Astrocyte (in vitro differentiated cells and primary cell): ENCODE data around the gene RANBP3.

Experiments
- CTCF ChIP-seq: IDR thresholded peaks from 2 replicates; pipeline ENCODE4 v1.5.1; 2011; ENCODE audit warnings: low read depth, mild to moderate bottlenecking, inconsistent platforms, low read length, moderate library complexity; ENCODE audit not compliant: insufficient read depth
- EZH2 ChIP-seq: IDR thresholded peaks from 2 replicates; pipeline ENCODE4 v1.6.1; 2012; ENCODE audit warnings: mild to moderate bottlenecking, low read length, inconsistent platforms; ENCODE audit not compliant: insufficient read depth

GRCh38 chr19:5891572-5891937 is 86.4 kb downstream of the RANBP3 start:
- no peak for TF ChIP-seq CTCF
- no peak for TF ChIP-seq EZH2
